ENCODE data around the gene TM7SF2.

TM7SF2 gene

DNA sequence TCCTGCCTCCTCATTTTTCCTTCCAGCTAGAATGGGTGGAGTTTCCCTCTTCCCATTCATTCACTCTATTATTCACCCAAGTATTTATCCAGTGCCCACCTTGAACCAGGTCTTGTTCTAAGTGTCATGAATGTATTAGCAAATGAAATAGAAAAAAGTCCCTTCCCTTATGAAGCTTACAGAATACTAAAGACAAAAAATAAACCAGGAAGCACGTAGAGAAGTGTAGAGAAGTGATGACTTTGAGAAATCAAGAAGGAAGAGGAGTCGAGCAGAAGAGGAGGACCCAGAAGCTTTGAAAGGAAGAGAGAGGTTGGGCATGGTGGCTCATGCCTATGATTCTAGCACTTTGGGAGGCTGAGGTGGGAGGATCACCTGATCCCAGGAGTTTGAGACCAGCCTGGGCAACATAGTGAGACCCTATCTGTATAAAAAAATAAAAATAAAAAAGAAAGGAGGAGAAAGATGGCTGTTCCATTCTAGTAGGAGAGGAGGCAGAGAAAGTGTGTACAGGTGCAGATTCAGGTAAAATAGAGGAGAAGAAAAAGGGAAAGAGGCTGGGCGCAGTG is 39.7 kb downstream of the TM7SF2 start:
- no peak overlapping the region for H3K4me2 ChIP-seq (ENCODE audit: insufficient read depth, low read length)
- H3K9ac ChIP-seq (ENCODE audit: low read depth, low read length): no peak overlapping the region
- no peaks in the 10 kb centered on the region for H3K4me1 ChIP-seq (ENCODE audit: insufficient read depth, low read length)
- DNase-seq: no peak
- H3K36me3 ChIP-seq (ENCODE audit: insufficient read depth, low read length): no peaks in the 10 kb centered on the region
- no peak overlapping the region for H3K4me3 ChIP-seq (ENCODE audit: low read depth in 1 of 2, low read length in 2 of 2)
- no peak overlapping the region for H3K27ac ChIP-seq (ENCODE audit: low read length)
- H3K27me3 ChIP-seq (ENCODE audit: insufficient read depth, low read length, poor library complexity): peaks cover 3% of the 10 kb centered on the region
- no peak overlapping the region for H2AFZ ChIP-seq (ENCODE audit: low read depth, low read length)
- TF ChIP-seq, protein P1, sequence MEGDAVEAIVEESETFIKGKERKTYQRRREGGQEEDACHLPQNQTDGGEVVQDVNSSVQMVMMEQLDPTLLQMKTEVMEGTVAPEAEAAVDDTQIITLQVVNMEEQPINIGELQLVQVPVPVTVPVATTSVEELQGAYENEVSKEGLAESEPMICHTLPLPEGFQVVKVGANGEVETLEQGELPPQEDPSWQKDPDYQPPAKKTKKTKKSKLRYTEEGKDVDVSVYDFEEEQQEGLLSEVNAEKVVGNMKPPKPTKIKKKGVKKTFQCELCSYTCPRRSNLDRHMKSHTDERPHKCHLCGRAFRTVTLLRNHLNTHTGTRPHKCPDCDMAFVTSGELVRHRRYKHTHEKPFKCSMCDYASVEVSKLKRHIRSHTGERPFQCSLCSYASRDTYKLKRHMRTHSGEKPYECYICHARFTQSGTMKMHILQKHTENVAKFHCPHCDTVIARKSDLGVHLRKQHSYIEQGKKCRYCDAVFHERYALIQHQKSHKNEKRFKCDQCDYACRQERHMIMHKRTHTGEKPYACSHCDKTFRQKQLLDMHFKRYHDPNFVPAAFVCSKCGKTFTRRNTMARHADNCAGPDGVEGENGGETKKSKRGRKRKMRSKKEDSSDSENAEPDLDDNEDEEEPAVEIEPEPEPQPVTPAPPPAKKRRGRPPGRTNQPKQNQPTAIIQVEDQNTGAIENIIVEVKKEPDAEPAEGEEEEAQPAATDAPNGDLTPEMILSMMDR (IDR thresholded peaks at IDR 0.05; ENCODE audit: borderline replicate concordance, extremely low read depth, low read length, poor library complexity, severe bottlenecking): no peak
- no peak for TF ChIP-seq EZH2 (IDR thresholded peaks at IDR 0.05; ENCODE audit: borderline replicate concordance, low read depth, low read length, severe bottlenecking)
- no peaks in the 10 kb centered on the region for H3K79me2 ChIP-seq (ENCODE audit: insufficient read depth, low read length)
- ATAC-seq (ENCODE audit: insufficient read depth, low read depth): no peak
- peaks cover 6% of the 10 kb centered on the region for H3K9me3 ChIP-seq (ENCODE audit: insufficient read depth, low read length, severe bottlenecking)
- H4K20me1 ChIP-seq (ENCODE audit: insufficient read depth, low read length): no peaks in the 10 kb centered on the region

DNA sequence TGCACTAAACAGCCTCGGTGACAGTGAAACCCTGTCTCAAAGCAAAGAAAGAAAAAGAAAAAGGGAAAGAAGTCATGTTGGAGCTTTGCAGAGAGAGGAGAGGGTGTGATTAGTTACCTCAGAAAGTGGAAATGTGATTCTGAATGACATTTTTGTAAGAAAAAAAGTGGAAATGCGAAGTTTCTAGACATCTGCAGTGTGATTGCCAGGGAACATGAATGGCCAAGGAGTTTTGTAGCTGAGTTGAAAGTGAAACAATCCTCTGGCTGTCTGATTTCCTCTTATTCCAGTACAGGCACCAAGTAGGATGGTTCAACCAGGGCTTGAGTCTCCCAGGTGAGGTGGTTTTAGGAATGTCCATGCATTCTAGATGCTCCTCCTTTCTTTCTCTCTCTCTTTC is 40.5 kb downstream of the TM7SF2 start:
- no peak overlapping the region for H3K4me2 ChIP-seq (ENCODE audit: insufficient read depth, low read length)
- H3K27me3 ChIP-seq (ENCODE audit: insufficient read depth, low read length, poor library complexity): peaks cover 3% of the 10 kb centered on the region
- H4K20me1 ChIP-seq (ENCODE audit: insufficient read depth, low read length): no peaks in the 10 kb centered on the region
- TF ChIP-seq, protein P1 (IDR thresholded peaks at IDR 0.05; ENCODE audit: borderline replicate concordance, extremely low read depth, low read length, poor library complexity, severe bottlenecking): no peak
- no peak for TF ChIP-seq EZH2 (IDR thresholded peaks at IDR 0.05; ENCODE audit: borderline replicate concordance, low read depth, low read length, severe bottlenecking)
- H3K4me1 ChIP-seq (ENCODE audit: insufficient read depth, low read length): no peaks in the 10 kb centered on the region
- ATAC-seq (ENCODE audit: insufficient read depth, low read depth) (no peak), DNase-seq (no peak)
- H3K79me2 ChIP-seq (ENCODE audit: insufficient read depth, low read length): no peaks in the 10 kb centered on the region
- no peak overlapping the region for H2AFZ ChIP-seq (ENCODE audit: low read depth, low read length)
- no peak overlapping the region for H3K4me3 ChIP-seq (ENCODE audit: low read depth in 1 of 2, low read length in 2 of 2)
- no peaks in the 10 kb centered on the region for H3K36me3 ChIP-seq (ENCODE audit: insufficient read depth, low read length)
- H3K27ac ChIP-seq (ENCODE audit: low read length): no peak overlapping the region
- no peak overlapping the region for H3K9ac ChIP-seq (ENCODE audit: low read depth, low read length)
- peaks cover 3% of the 10 kb centered on the region for H3K9me3 ChIP-seq (ENCODE audit: insufficient read depth, low read length, severe bottlenecking)

DNA sequence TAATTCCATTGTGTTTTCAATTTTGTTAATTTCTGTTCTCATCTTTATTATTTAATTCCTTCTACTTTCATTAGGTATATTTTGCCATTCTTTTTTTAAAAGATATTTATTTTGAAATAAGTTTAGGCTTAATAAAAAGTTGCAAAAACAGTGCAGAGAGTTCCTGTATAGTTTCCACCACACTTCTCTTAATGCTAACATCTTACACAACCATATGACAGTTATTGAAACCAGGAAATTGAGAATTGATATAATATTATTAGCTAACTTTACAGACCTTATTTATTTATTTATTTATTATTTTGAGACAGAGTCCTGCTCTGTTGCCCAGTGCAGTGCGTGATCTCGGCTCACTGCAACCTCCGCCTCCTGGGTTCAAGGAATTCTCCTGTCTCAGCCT is 44.6 kb downstream of the TM7SF2 start:
- no peaks in the 10 kb centered on the region for H3K4me1 ChIP-seq (ENCODE audit: insufficient read depth, low read length)
- H4K20me1 ChIP-seq (ENCODE audit: insufficient read depth, low read length): no peaks in the 10 kb centered on the region
- H3K4me2 ChIP-seq (ENCODE audit: insufficient read depth, low read length): no peak overlapping the region
- H3K79me2 ChIP-seq (ENCODE audit: insufficient read depth, low read length): no peaks in the 10 kb centered on the region
- TF ChIP-seq, protein P1 (IDR thresholded peaks at IDR 0.05; ENCODE audit: borderline replicate concordance, extremely low read depth, low read length, poor library complexity, severe bottlenecking): no peak
- TF ChIP-seq EZH2 (IDR thresholded peaks at IDR 0.05; ENCODE audit: borderline replicate concordance, low read depth, low read length, severe bottlenecking): no peak
- no peaks in the 10 kb centered on the region for H3K36me3 ChIP-seq (ENCODE audit: insufficient read depth, low read length)
- no peak overlapping the region for H3K4me3 ChIP-seq (ENCODE audit: low read depth in 1 of 2, low read length in 2 of 2)
- no peak for ATAC-seq (ENCODE audit: insufficient read depth, low read depth)
- peaks cover 6% of the 10 kb centered on the region for H3K27me3 ChIP-seq (ENCODE audit: insufficient read depth, low read length, poor library complexity)
- no peak overlapping the region for H3K27ac ChIP-seq (ENCODE audit: low read length)
- H3K9ac ChIP-seq (ENCODE audit: low read depth, low read length): no peak overlapping the region
- no peak overlapping the region for H2AFZ ChIP-seq (ENCODE audit: low read depth, low read length)
- no peak for DNase-seq
- H3K9me3 ChIP-seq (ENCODE audit: insufficient read depth, low read length, severe bottlenecking): no peaks in the 10 kb centered on the region

DNA sequence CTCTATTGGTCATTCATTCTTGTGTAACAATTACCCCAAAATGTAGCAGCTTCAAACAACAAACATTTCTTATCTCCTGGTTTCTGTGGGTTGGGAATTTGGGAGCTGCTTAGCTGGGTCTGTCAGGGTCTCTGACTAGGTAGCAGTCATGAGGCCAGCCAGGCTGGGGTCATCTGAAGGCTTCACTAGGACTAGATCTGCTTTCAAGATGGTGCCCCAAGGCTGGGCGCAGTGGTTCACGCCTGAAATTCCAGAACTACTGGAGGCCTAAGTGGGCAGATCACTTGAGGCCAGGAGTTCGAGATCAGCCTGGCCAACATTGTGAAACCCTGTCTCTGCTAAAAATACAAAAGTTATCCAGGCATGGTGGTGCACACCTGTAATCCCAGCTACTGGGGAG is 45.3 kb downstream of the TM7SF2 start:
- H3K4me1 ChIP-seq (ENCODE audit: insufficient read depth, low read length): no peaks in the 10 kb centered on the region
- H3K27ac ChIP-seq (ENCODE audit: low read length): no peak overlapping the region
- ATAC-seq (ENCODE audit: insufficient read depth, low read depth) (no peak), DNase-seq (no peak)
- peaks cover 6% of the 10 kb centered on the region for H3K27me3 ChIP-seq (ENCODE audit: insufficient read depth, low read length, poor library complexity)
- no peak overlapping the region for H3K4me3 ChIP-seq (ENCODE audit: low read depth in 1 of 2, low read length in 2 of 2)
- no peaks in the 10 kb centered on the region for H3K79me2 ChIP-seq (ENCODE audit: insufficient read depth, low read length)
- no peak overlapping the region for H2AFZ ChIP-seq (ENCODE audit: low read depth, low read length)
- H3K9ac ChIP-seq (ENCODE audit: low read depth, low read length): no peak overlapping the region
- no peaks in the 10 kb centered on the region for H3K9me3 ChIP-seq (ENCODE audit: insufficient read depth, low read length, severe bottlenecking)
- H3K36me3 ChIP-seq (ENCODE audit: insufficient read depth, low read length): no peaks in the 10 kb centered on the region
- H3K4me2 ChIP-seq (ENCODE audit: insufficient read depth, low read length): no peak overlapping the region
- no peak for TF ChIP-seq EZH2 (IDR thresholded peaks at IDR 0.05; ENCODE audit: borderline replicate concordance, low read depth, low read length, severe bottlenecking)
- TF ChIP-seq, protein P1 (IDR thresholded peaks at IDR 0.05; ENCODE audit: borderline replicate concordance, extremely low read depth, low read length, poor library complexity, severe bottlenecking): no peak
- no peaks in the 10 kb centered on the region for H4K20me1 ChIP-seq (ENCODE audit: insufficient read depth, low read length)
